SW480 (cell line): ENCODE measurements around the gene FGF19.

Experiments used
- DNase-seq: peaks from one replicate; pipeline ENCODE4 v3.0.0-alpha.2; 2016; ENCODE audit warnings: low spot score

Gene FGF19, protein sequence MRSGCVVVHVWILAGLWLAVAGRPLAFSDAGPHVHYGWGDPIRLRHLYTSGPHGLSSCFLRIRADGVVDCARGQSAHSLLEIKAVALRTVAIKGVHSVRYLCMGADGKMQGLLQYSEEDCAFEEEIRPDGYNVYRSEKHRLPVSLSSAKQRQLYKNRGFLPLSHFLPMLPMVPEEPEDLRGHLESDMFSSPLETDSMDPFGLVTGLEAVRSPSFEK

DNA sequence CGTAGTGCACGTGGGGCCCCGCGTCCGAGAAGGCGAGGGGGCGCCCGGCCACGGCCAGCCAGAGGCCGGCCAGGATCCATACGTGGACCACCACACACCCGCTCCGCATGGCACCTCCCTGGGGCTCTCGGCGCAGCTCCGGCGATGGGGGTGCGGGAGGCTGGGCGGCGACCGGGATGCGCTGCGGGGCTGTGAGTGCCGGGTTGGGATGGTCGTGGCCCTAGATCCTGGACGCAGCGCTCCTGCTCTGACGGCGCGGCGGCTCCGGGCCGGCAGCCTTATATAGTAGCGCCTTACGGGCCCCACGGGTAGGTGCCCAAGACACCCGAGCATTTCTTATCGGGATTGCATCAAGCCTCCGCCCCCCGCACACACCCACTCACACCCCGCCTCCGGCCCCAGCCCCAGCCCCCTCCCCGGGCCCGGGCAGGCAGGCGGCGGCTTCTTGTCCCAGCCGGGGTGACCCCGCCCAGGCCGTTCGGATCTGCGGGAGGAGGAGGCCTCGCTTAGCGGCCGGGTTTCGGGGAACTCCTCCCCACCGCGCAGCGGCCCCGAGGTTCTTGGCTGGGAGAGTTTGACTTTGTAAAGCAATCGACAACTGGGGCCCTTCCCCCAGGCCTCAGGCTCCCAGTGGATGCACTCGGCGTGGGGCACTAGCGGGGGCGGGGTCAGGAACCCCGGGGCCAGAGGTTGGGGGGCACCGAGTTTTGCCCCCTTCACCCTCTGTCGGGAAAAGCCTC is at the start of gene FGF19:
FGF19 (minus strand) TSS at position 255 of the 740 bp plus-strand sequence; CDS start at position 109, 146 bp downstream.
- peak; percentile 88 for DNase-seq

DNA sequence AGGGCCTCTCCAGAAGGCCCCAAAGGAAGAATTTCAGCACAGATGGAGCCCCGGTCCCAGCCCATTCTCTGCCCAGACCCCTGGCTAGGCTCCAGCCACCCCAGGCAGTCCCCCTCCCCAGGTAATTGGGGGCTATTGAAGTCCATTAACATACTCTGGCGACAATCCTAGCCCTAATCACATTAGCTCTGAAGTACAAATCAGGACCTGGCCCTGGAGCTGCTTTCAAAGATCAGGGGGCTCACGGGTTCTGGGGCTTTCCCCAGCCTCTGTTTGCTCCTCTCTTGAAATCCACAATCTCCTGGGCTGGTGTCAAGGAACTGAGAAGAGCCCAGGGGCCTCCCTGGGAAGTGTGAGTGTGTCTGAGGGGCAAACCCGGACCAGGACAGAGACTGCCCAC is 49.1 kb upstream of the FGF19 start:
- no peak for DNase-seq

DNA sequence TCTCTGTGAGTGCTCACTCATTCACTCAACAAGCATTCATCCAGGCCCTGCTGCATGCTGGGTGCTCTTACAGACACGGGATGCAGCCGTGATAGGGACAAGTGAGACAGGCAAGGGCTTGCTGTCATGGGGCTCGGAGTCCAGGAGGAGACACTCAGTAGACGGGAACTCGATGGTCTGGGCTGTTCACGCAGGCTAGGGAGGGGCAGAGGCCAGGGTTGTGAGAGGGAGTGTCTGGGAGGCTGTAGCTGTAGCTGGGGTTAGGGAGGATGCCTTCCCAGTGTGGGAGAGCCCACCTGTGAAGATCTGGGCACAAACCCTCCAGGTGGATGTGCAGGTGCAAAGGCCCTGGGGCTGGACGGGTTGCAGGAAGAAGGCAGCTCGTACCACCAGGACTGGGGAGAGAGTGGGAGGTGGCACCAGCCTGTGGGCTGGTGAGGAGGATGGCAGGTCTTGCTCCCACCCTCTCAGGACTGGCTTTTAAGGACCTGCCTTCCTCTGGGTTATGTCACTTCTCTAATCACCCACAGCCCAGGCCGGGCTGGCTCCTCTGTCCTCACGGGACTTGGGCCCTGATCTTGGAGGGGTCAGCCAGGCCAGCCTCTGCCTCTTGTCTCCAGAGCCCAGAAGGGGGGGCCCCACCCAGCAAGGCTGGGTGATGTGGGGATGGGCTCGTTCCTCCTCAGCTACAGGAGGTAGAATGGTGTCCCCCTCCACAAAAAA is 47.2 kb upstream of the FGF19 start:
- DNase-seq, result no peak

DNA sequence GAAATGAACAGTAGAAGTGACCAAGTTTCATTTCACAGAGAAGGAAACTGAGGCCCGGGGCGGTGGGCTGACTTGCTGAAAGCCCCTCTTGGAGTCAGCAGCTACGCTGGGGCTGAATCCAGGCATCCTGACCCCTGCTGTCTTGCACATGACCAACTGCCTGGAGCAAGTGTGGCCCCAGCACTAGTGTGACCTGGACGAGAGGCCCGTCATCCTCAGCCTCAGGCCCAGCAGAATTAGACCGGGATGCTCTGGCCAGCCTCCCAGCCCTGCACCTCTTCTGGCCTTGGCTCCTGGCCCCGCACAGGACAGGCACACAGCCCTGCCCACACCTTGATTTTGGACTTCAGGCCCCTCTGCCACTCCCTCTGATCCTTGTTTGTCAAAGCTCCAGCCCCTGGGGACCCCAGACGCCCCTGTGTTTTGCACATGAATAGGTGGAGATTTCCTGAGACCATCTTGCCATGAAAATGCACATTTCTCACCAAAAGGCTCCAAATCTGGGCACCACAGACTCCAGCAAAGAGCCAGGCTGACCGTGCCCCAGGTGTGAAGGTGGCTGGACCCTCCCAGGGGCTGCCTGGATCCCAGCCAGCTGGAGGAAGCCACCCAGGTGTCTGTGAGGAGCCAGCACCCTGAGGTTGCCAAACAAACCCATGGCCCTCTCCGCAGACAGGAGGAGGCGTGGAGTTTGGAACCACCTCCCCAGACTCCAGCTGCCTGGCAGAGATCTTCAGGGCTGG is 46.5 kb upstream of the FGF19 start:
- no peak for DNase-seq

DNA sequence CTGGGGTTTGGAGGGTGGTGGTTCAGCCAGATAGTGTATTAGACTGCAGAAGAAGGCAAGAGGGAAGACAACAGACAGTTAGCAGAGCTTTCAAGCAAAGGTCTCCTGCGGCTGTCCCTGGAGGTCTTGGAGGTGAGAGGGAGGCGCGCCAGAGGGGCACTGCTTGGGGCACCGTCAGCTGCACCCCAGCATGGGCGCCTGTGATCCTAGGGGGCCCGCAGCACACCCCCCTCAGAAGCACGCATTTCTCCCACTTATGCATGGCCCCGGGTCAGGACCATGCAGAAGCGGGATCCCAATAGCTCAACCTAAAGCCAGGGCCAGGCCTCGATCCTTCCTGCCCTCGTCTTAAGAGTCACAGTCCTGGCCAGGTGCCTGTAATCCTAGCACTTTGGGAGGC is 44.8 kb upstream of the FGF19 start:
- no peak for DNase-seq

DNA sequence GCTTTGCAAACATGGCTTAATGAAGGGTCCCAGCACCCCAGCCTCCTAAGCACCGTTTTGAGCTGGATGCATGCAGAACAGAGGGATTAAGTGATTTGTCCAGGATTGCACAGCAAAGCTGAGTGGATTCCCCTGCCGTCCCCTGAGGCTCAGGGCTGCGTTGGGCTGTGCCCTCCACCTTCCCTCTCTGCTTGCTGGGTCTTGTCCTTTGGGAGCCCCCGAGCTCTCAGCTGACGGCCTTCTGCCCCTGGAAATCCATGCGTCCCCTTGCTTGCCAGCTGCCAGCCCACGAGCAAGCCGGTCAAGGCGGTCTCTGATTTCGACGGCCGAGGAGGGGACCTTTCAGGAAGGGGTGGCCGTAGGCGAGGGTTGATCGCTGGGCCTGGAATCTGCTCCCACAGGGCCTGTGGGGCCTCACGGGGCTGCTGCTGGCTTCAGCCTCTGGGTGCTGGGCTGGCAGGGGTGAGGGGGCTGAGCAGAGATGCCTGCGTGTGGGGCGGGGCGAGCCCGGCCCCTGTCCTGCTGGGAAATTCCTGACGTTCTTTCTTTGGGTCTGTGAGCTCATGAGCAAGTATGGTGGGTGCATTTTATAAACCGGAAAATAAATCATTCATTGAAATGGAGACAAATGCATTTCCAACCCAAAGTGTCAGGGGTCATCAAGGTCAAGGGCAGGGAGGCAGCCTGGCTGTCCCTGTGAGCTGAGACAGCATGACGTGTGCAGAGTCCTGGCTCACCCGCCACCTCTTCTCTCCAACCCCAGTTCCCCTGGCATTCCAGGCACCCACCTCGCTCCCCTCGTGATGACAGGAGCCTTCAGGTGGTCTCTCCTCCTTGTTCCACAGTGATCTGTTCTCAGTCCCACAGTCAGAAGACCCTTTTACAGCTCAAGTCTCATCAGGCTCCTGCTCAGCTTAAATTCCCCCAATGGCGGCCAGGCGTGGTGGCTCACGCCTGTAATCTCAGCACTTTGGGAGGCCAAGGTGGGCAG is 43.2 kb upstream of the FGF19 start:
- DNase-seq, result no peak

DNA sequence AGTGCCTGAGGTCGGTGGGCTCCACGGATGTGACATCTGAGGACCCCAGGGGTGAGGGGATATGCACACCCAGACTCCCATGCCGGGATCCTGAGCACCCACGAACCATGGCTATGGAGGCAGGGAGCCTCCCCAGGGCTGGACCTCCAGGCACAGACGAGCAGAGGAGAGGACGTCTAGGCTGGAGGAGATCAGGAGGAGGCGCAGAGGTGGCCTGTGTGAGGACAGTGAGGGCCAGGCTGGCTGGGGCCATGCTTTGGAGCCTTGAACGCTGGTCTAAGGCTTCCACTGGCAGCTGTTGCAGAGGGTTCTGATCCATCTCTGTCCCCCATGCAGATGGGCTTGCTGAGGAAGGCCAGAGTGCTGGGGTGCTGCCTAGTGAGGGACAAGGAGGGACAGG is 42.3 kb upstream of the FGF19 start:
- no peak for DNase-seq

DNA sequence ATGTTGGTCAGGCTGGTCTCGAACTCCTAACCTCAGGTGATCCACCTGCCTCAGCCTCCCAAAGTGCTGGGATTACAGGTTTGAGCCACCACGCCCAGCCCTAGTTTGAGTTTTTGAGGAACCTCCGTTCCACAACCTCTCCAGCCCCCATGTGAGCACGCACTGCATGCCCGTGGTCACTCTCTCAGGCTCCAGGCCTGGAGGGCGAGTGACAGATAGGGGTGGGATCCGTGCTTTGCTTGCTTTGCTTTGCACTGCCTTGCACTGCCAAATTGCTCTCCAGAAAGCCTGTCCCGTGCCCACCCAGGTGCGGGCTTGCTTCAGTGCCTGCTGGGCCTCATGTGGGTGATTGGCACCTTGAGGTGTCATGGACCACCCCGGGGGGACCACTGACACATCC is 41.4 kb upstream of the FGF19 start:
- no peak for DNase-seq

DNA sequence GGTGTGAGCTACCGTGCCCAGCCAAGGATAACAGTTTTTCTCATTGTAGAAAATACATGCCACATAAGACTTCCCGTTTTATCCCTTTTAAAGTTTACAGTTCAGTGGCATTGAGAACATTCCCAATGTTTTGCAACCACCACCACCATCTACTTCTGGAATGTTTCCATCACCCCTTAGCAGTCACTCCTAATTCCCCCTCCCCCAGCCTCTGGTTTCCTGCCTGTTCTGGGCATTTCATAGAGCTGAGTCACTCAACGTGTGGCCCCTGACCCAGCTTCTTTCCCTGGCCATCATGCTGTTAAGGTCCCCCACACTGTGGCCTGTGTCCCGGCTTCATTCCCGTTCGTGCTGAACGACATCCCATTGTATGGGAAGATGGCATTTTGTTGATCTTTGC is 40.6 kb upstream of the FGF19 start:
- peak; percentile 77 for DNase-seq

DNA sequence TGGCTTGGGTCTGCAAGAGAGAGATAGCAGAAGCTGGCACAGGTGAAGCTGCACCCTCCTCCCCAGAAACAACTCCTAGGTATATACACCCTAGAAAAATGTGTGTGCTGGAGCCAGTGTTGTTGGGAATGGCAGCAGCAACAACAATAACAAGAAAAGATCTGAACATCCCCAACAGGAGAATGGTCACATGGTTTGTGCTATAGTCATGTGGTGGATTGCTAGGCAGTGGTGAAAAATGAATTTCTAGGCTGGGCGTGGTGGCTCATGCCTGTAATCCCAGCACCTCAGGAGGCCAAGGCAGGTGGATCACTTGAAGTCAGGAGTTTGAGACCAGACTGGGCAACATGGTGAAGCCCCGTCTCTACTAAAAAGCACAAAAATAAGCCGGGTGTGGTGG is 31.0 kb upstream of the FGF19 start:
- DNase-seq, result no peak

DNA sequence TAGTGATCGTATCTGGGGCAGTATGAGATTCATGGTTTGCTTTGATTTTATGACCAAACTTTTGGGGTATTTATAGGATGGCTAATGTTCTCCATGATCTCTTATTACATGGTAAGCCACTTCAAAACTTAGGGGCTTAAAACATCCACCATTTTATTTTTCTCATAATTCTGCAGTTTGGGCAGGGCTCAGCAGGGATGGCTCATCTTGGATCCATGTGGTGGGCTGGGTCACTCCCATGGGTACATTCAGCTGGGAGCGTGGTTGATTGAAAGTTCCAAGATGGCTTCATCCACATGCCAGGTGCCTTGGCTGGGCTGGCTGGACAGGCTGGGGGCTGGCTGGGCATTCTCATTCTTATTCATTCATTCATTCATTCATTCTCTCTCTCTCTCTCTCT is 30.5 kb upstream of the FGF19 start:
- DNase-seq, result no peak

DNA sequence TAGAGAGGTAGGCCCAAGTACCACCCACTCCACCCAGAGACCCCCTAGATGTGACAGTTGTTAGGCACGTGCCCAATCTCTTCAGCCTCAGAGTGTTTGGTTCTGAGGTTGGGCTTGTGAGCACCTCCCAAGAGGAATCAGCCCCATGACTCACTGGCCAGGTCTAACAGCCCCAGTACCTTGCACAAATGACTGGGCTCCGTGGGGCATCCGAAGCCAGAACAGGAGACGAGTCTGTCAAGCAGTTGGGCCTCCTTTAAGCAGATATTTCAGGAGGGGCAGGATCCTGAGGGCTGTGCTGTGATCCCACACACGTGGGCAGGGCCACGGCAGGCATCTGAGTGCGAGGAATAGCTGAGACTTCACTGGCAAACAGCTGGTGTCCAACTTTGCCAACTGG is 29.1 kb upstream of the FGF19 start:
- no peak for DNase-seq

DNA sequence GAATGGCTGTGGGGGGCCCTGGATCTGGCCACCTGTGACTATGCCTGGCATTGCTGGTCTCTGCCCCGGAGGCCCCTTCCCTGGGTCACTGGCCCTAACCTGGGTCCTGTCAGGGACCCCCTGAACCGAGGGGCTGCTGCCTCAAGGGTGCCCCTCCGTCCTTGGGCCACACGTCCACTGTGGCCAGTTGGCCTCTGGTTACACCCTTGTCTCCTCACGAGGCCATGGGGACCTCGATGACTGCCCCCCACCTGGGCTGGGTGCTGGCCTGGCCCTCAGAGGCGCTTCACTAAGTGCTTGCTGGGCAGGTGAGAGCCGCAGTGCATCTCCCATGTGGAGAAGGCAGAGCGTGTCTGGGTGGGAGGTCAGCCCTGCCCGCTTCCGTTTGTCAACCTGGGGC is 27.3 kb upstream of the FGF19 start:
- DNase-seq, result no peak

DNA sequence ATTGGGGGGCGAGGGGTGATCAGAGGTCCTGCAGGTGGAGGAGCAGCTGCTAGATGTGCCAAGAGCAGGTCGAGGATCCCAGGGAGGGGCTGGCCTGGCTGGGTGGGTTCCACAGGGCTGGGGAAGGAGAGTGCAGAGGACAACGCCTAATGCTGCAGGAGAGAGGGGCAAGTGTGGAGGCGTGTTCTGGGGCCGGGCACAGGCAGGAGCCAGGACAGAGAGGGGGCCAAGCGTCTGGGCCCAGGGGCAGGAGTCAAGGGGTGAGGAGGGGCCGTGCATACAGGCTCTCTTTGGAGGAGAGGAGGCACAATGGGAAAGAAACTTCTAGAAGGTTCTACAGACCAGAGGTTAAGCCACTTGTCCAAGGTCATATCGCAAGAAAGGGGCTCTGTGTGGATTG is 26.7 kb upstream of the FGF19 start:
- DNase-seq, result no peak

DNA sequence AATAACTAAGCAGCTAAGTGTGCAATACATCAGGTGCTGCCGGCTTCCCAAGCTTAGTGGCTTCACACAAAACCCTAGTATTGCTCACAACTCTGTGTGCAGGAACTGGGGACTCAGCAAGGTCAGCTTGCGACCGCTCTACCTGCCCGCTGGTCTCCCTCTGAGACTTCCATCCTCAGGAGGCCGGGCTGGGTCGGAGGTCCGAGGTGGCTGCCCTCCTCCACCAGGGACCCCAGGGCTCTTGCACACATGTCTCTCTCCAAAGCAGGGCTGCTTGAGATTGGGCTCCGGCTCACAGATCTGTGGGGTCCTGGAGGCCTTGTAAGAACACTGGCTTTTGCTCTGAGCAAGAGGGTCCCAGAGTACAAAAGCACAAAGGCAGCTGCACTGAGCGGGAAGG is 25.4 kb upstream of the FGF19 start:
- no peak for DNase-seq

DNA sequence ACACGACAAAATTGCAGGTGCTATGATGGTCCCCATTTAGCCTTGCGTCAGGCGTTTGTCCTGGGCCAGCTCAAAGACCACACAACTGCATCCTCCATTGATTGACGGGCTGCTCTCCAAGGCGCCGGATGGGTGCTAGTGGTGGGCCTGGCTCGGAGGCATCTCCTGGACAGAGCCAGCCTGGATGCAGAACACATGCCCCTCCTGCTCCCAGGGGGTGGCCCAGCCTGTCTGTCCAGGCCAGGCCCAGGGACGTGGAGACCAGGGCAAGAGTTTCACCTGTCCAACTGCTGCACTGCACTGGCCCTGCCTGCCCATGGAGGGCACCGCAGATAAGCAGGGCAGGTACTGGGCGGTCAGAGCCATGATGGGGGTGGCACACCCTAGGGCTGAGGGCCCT is 23.4 kb upstream of the FGF19 start:
- DNase-seq, result no peak

DNA sequence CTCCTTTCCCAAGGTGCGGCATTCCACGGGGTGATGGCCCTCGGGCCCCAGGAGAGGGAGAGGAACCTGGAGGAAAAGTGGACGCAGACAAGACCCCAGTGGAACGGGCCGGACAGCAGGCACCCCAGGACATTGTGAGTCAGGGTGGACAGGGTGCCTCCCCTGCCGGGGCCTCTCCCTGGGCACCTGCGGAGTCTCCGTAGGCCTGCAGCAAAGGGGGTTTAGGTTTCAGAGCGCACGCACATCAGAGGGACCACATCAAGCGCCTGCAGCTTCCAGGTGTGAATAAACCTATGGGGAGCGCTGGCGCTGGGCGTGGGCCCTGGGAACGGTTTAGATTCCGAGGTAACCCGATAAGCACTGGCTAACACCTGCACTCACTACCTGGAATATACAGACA is 22.7 kb upstream of the FGF19 start:
- peak; percentile 97 for DNase-seq

DNA sequence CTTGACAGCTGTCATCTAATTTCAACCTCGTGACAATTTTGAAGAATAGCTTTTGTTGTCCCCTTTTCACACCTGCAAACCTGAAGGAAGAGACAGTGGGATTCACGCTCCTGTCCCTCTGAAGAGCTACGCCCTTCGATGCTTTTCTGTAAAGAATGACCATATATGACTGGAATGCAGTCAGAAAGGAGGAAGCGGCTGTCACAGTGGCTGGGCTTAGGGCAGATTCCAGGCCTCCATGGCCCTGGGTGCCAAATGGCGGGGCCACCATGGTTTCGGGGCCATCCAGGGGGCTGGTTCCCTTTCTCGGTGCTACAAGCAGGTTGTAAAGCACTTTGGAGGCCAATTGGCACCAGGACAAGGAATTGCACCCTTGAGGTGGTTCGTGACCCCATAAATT is 22.2 kb upstream of the FGF19 start:
- peak; percentile 89 for DNase-seq

DNA sequence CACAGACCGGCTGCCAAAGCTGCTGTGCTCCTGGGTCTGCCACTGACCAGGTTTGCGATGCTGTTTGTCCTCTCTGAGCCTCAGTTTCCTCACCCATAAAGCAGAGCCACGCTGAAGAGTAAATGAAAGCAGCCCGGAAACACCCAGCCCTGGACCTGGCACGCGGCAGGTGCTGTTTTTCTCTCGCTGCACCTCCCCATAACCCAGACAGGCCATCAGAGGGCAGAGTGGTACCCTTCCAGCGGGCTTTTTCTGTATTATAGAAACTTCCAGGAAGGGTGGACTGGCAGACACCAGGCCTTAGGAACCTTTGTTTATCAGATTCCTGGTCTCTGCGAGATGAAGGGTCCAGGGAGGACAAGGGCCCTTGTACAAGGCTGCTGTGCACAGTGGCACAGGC is 17.9 kb upstream of the FGF19 start:
- peak; percentile 80 for DNase-seq

DNA sequence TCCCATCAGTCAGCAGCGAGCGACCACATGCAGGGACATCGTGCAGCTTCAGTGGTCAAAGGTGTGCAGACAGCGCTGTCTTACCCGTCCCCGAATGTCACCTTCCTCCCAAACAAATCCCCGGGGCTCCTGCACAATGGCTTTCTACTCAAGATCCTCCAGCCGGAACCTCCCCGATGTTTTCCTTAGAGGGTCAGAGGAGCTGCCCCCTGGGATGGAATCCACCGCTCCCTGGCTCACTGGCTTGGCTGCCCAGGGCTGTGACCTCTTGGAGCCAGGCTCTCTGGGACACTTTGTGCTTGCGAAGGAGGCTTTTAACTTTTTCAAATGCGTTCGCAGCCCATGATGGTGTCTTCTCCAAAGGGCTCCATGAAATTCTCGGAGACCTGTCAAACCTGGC is 17.3 kb upstream of the FGF19 start:
- peak; percentile 44 for DNase-seq

DNA sequence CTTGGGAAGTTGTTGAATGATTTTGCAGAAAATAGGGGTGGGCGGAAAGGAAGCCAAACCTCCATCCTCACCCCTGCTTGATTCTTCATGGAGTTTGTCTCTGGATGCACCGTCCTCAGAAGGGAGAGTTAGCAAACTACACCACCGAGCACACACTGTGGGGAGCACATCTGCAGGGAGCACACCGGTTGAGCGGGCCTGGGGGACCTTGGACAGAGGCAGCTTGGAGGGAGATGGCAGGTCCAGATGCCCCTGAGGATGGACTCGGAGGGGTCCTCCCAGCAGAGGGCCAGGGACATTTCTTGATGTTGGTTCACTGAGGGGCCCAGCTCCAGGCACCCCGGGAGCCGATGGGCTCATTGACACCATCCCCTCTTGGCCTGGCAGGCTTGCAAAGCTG is 15.1 kb upstream of the FGF19 start:
- no peak for DNase-seq
